CD1c-positive myeloid dendritic cell (primary cell): ENCODE measurements around the gene PRTN3.
"Not testable (repeated sequence)": the region's sequence is repeated elsewhere in the genome, so short reads cannot be mapped to it uniquely, and the experiment has no call there.

ENCODE experiments used
- DNase-seq: peaks from one replicate; pipeline ENCODE4 v3.0.0-alpha.2; 2016; ENCODE audit errors: extremely low spot score

Gene PRTN3

DNA sequence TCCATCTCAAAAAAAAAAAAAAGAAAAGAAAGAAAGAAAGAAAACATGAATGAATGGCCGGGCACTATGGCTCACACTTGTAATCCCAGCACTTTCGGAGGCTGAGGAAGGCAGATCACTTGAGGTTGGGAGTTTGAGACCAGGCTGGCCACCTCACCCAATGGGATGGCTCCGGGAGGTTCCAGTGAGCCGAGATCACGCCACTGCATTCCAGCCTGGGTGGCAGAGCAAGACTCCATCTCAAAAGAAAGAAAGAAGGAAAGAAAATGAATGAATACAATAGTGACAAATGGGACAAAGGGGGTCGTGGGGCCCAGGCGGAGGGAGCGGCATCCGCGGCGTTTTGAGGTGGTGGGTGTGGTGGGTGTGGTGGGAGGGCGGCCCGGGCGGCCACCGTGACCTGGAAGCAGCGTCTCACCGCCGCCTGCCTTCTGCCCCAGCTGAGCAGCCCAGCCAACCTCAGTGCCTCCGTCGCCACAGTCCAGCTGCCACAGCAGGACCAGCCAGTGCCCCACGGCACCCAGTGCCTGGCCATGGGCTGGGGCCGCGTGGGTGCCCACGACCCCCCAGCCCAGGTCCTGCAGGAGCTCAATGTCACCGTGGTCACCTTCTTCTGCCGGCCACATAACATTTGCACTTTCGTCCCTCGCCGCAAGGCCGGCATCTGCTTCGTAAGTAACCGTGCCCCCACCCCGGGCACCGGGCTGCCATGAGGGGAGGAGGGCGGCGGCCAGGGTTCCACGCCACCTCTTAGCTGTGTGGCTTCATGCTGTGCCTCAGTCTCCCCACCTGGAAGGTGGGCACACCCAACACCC, 5.1 kb downstream of the PRTN3 start:
- no peak for DNase-seq

GRCh38 chr19:848386-848921, 7.7 kb downstream of the PRTN3 start:
- peak; percentile 37 for DNase-seq

DNA sequence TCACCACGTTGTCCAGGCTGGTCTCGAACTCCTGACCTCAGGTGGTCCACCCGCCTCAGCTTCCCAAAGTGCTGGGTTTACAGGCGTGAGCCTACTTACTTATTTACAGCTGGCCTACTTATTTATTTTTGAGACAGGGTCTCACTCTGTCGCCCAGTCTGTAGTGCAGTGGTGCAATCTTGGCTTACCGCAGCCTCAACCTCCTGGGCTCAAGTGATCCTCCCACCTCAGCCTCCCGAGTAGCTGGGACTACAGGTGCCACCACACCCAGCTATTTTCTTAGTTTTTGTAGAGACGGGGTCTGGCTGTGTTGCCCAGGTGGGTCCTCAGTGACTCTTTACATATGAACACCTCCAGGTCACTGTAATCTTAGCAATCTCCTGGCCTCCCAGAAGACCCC, 8.4 kb downstream of the PRTN3 start:
- not testable (repeated sequence) for DNase-seq

DNA sequence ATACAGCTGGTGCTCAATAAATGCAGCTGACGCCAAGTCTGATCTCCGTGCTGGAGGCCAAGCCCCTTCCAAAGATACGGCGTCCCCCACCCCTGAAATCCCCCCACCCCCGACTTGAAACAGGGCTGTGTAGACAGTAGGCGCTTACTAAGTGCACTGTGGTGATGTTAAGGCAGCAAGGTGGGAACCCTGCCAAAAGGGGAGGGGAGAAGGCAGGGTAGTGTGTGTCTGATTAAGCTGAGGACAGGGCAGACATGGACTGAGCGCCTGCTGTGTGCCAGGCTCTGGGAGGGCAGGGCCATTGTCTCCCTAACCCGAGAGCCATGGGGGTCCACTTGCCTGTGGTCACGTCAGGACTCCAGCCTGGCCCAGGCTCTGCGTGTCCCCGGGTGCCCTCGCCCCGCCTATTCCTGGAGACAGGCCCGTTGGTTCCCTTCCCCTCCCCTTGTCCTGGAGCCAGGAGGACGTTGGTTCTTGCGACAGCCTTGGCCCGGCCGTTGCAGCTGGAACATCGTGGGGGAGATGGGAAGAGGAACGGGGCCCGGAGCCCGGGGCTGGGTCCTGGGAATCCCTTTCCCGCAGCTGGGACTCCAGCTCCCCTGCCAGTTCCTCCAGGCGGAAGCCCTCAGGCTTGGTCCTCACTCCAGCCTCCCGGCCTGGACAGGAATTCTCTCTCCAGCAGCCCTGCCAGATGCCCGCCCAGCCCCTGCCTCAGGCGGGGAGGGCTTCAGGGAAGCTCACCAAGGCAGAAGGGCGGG, 9.6 kb downstream of the PRTN3 start:
- peak; percentile 67 for DNase-seq

- no peak for DNase-seq
These were observed 10.2 kb downstream of the PRTN3 start for GRCh38 chr19:850979-851335.

DNA sequence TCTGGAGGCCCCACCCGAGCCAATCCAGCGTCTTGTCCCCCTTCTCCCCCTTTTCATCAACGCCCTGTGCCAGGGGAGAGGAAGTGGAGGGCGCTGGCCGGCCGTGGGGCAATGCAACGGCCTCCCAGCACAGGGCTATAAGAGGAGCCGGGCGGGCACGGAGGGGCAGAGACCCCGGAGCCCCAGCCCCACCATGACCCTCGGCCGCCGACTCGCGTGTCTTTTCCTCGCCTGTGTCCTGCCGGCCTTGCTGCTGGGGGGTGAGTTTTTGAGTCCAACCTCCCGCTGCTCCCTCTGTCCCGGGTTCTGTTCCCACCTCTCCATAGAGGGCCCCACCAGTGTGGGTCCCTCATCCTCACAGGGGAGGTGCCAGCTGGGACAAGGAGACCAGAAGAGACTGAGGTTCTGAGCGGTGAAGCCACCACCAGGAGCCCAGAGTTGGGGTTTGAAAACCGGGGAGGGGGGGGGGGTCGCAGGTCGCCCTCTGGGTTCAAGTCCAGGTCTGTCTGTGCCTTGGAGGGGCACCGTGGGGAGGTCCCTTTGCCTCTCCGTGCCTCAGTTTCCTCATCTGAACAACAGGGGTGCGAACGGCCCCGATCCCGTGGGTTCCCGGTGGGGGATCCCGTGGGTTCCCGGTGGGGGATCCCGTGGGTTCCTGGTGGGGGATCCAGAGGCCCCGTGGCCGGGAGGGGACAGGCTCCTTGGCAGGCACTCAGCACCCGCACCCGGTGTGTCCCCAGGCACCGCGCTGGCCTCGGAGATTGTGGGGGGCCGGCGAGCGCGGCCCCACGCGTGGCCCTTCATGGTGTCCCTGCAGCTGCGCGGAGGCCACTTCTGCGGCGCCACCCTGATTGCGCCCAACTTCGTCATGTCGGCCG, 11.6 kb downstream of the PRTN3 start, which contains the start of gene ELANE:
Gene ELANE, plus strand, starts transcription at position 168 of the 878 bp plus-strand sequence. Its CDS starts 26 bp downstream, at position 194.
- no peak for DNase-seq

DNA sequence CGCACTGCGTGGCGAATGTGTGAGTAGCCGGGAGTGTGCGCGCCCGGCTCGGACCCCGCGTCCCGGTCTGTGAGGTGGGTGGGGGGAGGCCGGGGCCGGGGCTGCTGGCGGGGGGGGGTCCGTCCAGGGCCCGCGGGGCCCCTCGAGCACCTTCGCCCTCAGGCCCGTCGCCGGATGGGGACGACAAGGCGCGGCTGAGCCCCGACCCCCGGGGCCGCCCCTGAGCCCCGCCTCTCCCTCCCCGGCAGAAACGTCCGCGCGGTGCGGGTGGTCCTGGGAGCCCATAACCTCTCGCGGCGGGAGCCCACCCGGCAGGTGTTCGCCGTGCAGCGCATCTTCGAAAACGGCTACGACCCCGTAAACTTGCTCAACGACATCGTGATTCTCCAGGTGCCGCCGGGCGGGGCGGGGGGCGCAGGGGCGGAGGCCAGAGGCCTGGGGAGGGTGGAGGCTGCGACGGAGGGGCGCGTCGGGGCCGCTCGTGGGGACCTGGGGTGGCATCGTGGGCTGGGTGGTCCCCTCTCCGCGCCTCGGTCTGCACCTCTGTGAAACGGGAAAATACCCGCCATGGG, 12.3 kb downstream of the PRTN3 start:
- no peak for DNase-seq

GRCh38 chr19:853614-854220, 12.9 kb downstream of the PRTN3 start:
- not testable (repeated sequence) for DNase-seq

DNA sequence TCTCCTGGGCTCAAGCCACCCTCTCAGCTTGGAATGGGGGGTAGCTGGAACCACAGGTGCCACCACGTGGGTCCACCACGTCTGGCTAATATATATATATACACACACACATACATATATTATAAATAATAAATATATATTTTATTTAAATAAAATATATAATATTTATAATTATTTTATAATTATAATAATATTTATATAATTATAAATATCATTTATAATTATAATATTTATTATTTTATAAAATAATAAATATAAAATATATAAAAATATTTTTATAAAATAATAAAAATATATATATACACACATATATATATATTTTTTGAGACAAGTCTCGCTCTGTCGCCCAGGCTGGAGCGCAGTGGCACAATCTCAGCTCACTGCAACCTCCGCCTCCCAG, 13.8 kb downstream of the PRTN3 start:
- DNase-seq = no peak

DNA sequence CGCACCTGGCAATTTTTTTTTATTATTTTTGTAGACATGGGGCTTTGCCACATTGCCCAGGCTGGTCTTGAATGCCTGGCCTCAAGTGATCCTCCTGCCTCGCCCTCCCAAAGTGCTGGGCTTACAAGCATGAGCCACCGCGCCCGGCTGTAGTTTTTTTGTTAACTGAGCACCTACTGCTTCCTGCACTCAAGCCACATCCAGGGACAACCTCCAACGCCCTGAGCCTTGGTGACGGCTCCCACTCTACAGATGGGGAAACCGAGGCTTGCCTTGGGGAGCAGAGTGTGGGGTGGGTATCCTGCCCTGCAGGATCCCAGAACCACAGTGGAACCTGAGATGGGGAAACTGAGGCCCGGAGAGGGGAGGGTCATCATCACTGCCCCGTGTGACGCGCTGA, 14.3 kb downstream of the PRTN3 start:
- DNase-seq = no peak

DNA sequence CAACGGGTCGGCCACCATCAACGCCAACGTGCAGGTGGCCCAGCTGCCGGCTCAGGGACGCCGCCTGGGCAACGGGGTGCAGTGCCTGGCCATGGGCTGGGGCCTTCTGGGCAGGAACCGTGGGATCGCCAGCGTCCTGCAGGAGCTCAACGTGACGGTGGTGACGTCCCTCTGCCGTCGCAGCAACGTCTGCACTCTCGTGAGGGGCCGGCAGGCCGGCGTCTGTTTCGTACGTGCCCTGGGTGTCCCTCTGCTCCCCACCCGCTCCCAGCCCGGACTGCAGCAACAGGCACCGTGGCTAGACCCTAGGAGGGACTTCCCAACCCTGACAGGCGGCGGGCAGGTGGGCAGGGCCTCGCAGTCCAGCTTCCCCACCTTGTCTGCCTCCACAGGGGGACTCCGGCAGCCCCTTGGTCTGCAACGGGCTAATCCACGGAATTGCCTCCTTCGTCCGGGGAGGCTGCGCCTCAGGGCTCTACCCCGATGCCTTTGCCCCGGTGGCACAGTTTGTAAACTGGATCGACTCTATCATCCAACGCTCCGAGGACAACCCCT, 14.8 kb downstream of the PRTN3 start:
- no peak for DNase-seq

- DNase-seq = no peak
These were observed 17.5 kb downstream of the PRTN3 start for GRCh38 chr19:858284-858683.

- peak; percentile 68 for DNase-seq
These were observed 18.4 kb downstream of the PRTN3 start, which contains the start of gene CFD for GRCh38 chr19:858868-859843. Gene CFD, plus strand, starts transcription at chr19:859664. Its CDS starts 26 bp downstream, at chr19:859690.

- no peak for DNase-seq
These were observed 20.4 kb downstream of the PRTN3 start for GRCh38 chr19:861141-861755.

DNA sequence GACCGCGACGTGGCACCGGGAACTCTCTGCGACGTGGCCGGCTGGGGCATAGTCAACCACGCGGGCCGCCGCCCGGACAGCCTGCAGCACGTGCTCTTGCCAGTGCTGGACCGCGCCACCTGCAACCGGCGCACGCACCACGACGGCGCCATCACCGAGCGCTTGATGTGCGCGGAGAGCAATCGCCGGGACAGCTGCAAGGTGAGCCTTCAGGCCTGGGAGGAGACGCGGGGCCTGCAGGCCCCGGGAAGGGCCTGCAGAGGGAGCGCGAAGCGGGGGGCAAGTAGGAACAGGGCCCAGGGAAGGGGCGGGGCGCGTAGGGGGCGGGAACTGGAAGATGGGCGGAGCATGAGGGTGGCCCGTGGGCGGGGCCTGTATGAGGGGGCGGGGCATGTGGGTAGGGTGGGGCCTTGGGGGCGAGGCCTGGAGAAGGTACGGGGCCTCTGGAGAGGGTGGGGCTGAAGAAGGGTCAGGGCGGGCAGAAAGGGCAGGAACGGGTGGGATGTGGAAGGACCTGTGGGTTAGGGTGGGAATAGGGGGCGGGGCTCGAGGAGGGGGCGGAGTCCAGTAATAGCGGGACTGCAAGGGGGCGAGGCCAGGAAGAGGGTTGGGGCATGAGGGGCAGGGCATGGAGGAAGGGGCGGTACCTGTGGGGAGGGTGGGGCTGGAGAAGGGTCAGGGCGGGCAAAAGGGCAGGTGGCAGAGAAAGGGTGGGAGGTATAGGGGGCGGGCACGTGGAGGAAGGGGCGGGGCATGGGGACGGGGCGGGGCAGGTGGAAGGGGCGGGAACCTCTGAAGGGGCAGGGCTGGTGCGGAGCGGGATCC, 21.2 kb downstream of the PRTN3 start:
- DNase-seq = peak; percentile 81

DNA sequence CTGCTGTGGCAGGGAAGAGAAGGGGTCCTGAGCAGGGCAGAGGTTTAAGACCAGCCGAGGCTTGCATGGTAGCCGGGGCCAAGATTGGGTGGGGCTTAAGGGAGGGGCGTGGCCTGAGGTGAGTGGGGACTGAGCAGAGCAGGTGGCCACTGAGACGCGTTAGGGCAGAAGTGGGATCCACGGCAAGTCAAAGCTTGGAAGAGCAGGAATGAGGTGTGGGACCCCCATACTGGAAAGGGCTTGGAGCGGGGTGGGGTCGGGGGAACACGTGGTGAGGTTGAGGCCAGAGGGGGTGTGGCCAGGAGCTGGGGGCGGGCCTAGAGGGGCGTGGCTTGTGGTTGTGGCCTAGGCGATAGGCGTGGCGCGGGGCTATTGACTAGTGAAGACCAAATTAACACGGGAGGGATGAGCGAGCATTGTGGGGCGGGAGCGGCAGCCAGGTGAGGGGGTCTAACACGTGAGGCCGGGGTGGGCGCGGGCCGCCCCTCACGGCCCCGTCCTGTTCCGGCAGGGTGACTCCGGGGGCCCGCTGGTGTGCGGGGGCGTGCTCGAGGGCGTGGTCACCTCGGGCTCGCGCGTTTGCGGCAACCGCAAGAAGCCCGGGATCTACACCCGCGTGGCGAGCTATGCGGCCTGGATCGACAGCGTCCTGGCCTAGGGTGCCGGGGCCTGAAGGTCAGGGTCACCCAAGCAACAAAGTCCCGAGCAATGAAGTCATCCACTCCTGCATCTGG, 21.9 kb downstream of the PRTN3 start:
- DNase-seq = peak; percentile 73

DNA sequence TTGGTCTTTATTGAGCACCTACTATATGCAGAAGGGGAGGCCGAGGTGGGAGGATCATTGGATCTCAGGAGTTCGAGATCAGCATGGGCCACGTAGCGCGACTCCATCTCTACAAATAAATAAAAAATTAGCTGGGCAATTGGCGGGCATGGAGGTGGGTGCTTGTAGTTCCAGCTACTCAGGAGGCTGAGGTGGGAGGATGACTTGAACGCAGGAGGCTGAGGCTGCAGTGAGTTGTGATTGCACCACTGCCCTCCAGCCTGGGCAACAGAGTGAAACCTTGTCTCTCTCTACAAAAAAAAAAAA, 22.5 kb downstream of the PRTN3 start:
- DNase-seq = peak; percentile 26
